Measurements from ENCODE around the gene GFRA1.

DNA sequence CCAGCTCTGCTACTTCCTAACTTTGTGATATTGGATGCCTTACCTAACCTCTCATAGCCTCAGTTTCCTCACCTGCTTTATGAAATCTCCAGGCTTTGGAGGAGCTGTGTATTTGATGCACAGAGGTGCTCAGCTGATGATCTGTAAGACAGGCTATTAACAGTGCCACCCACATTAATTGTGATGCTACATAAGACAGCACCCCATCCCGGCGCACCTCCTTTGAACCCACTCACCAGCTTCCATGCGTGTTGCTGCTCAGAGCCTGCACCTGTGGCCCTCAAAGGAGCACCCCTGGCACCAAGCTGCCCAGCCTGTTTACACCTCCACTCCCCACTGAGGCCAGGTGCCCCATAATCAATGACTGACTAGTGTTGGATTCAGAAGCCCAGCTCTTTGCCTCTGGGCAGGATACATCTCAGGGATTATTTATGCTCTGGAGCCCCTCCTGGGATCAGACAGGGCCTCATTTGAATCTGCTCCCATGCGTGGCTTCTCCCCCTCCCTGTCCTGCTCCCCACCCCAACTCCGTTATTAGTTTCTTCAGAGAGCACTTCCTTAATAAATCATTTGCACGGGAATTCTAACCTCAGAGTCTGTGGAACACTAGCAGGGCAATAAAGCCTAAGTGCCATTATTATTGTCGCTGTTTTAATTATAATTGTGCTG is 87.7 kb downstream of the GFRA1 start:
- no peak for TF ChIP-seq ZNF670 (tag by site-specific recombination; IDR thresholded peaks at IDR 0.05; ENCODE audit: low read depth)
- TF ChIP-seq, protein P1, sequence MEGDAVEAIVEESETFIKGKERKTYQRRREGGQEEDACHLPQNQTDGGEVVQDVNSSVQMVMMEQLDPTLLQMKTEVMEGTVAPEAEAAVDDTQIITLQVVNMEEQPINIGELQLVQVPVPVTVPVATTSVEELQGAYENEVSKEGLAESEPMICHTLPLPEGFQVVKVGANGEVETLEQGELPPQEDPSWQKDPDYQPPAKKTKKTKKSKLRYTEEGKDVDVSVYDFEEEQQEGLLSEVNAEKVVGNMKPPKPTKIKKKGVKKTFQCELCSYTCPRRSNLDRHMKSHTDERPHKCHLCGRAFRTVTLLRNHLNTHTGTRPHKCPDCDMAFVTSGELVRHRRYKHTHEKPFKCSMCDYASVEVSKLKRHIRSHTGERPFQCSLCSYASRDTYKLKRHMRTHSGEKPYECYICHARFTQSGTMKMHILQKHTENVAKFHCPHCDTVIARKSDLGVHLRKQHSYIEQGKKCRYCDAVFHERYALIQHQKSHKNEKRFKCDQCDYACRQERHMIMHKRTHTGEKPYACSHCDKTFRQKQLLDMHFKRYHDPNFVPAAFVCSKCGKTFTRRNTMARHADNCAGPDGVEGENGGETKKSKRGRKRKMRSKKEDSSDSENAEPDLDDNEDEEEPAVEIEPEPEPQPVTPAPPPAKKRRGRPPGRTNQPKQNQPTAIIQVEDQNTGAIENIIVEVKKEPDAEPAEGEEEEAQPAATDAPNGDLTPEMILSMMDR (tag by site-specific recombination; IDR thresholded peaks at IDR 0.05) = no peak
- TF ChIP-seq, protein P2, sequence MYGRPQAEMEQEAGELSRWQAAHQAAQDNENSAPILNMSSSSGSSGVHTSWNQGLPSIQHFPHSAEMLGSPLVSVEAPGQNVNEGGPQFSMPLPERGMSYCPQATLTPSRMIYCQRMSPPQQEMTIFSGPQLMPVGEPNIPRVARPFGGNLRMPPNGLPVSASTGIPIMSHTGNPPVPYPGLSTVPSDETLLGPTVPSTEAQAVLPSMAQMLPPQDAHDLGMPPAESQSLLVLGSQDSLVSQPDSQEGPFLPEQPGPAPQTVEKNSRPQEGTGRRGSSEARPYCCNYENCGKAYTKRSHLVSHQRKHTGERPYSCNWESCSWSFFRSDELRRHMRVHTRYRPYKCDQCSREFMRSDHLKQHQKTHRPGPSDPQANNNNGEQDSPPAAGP (tag by site-specific recombination; IDR thresholded peaks at IDR 0.05) = no peak
- no peak for TF ChIP-seq ZBTB17 (tag by site-specific recombination; IDR thresholded peaks at IDR 0.05)
- TF ChIP-seq ZNF530 (tag by site-specific recombination; IDR thresholded peaks at IDR 0.05; ENCODE audit: low read depth) = no peak
- no peak for TF ChIP-seq ZNF843 (tag by site-specific recombination; IDR thresholded peaks at IDR 0.05)
- no peak for TF ChIP-seq ZBTB8A (tag by site-specific recombination; IDR thresholded peaks at IDR 0.05)
- TF ChIP-seq REST (tag by site-specific recombination; IDR thresholded peaks at IDR 0.05) = no peak
- no peak for TF ChIP-seq PRDM10 (tag by site-specific recombination; IDR thresholded peaks at IDR 0.05)
- no peak for TF ChIP-seq KLF16 (tag by site-specific recombination; IDR thresholded peaks at IDR 0.05)
- no peak for TF ChIP-seq HOXA7 (CRISPR knock-in tag; IDR thresholded peaks at IDR 0.05; ENCODE audit: borderline replicate concordance)

Data from HEK293 (cell line).